GM12878 (cell line): ENCODE results near the gene MYLK3. TPM values are rescaled to one million over a fixed set of nuclear protein-coding genes. Genes with fewer than 3 reads are reported as not detected.

Experiments
- ATAC-seq: fragments of 200-7000 bp; cut with Tn5 transposase; 3 replicates; pipeline ENCODE4 v1.9.1; 2020; ENCODE audit warnings: mild to moderate bottlenecking, moderate library complexity
- BruUV-seq: library from RNA; stranded (reverse); fragments of 400-500 nt; replicated peaks from 2 replicates; lab custom pipeline; 2021; lab: Mats Ljungman, UMichigan
- CTCF ChIA-PET: fragments of 300-600 bp; sonication (Branson Sonifier 250); formaldehyde crosslinking; extraction: SDS; loops from one replicate; lab custom pipeline; 2021; ENCODE audit warnings: inconsistent platforms; lab: Yijun Ruan, JAX
- POLR2A ChIA-PET: fragments of 350-600 bp; formaldehyde crosslinking; extraction: SDS; loops from one replicate; lab custom pipeline; 2021; ENCODE audit warnings: inconsistent platforms; lab: Charles Lee
- RAD21 ChIA-PET: fragments of 300-600 bp; sonication (Branson Sonifier 250); formaldehyde crosslinking; loops from one replicate; lab custom pipeline; 2023; ENCODE audit warnings: antibody characterized with exemption; ENCODE audit not compliant: unreplicated experiment; lab: Charles Lee
- SMC1A ChIA-PET: fragments of 300-600 bp; sonication (Branson Sonifier 250); formaldehyde crosslinking; loops from one replicate; lab custom pipeline; 2023; ENCODE audit not compliant: unreplicated experiment, uncharacterized antibody; lab: Charles Lee
- DNase-seq: peaks from one replicate; pipeline ENCODE4 v3.0.0-alpha.2; 2011; ENCODE audit warnings: low read depth, low spot score
- FAIRE-seq: peaks from 3 replicates; lab custom pipeline; 2011; peaks lifted over from hg19 to GRCh38; lab: Jason Lieb, UNC
- H2AFZ ChIP-seq: 2 replicates; pipeline ENCODE4 v1.6.0; 2011; ENCODE audit warnings: low read depth, low read length, control low read depth; ENCODE audit not compliant: control insufficient read depth
- H3K27ac ChIP-seq: 2 replicates; pipeline ENCODE4 v1.5.1; 2011; ENCODE audit warnings: control low read depth; ENCODE audit not compliant: control insufficient read depth, insufficient read depth
- H3K27me3 ChIP-seq, 2 experiments: replicated peaks in 1 of 2; 2 replicates each; pipeline versions ENCODE4 v1.6.0 to v1.6.1; 2011; ENCODE audit warnings: low read length in 1 of 2; ENCODE audit not compliant: control insufficient read depth in 2 of 2, insufficient read depth in 2 of 2
- H3K36me3 ChIP-seq, 2 experiments: 2 replicates each; pipeline ENCODE4 v1.5.1; 2011; ENCODE audit warnings: low read length in 1 of 2; ENCODE audit not compliant: control insufficient read depth in 2 of 2, insufficient read depth in 2 of 2
- H3K4me1 ChIP-seq: 2 replicates; pipeline ENCODE4 v1.6.1; 2011; ENCODE audit warnings: mild to moderate bottlenecking, low read length, moderate library complexity, mixed read lengths; ENCODE audit not compliant: control insufficient read depth, insufficient read depth
- H3K4me2 ChIP-seq: 2 replicates; pipeline ENCODE4 v1.6.0; 2011; ENCODE audit warnings: control low read depth; ENCODE audit not compliant: control insufficient read depth, insufficient read depth
- H3K4me3 ChIP-seq: fragments of 200-600 bp; sonication (generic); 2 replicates; pipeline ENCODE4 v1.5.1; 2016
- H3K79me2 ChIP-seq: 2 replicates; pipeline ENCODE4 v1.6.0; 2011; ENCODE audit warnings: low read length; ENCODE audit not compliant: control insufficient read depth, insufficient read depth
- H3K9ac ChIP-seq: 2 replicates; pipeline ENCODE4 v1.8.0; 2011; ENCODE audit warnings: low read length, control low read depth, mixed read lengths; ENCODE audit not compliant: control insufficient read depth, insufficient read depth
- H3K9me3 ChIP-seq: replicated peaks from 3 replicates; pipeline ENCODE4 v1.5.1; 2011; ENCODE audit warnings: mild to moderate bottlenecking, low read length; ENCODE audit not compliant: control insufficient read depth, insufficient read depth
- H4K20me1 ChIP-seq: 2 replicates; pipeline ENCODE4 v1.6.0; 2011; ENCODE audit not compliant: control insufficient read depth, insufficient read depth
- BCLAF1 ChIP-seq: fragments of 450-650 bp; IDR thresholded peaks from 2 replicates; pipeline ENCODE4 v1.6.1; 2017; ENCODE audit warnings: antibody characterized with exemption, mild to moderate bottlenecking, moderate library complexity
- BRCA1 ChIP-seq: IDR thresholded peaks from 2 replicates; pipeline ENCODE4 v1.6.1; 2011; ENCODE audit warnings: low read depth, low read length, improper control_type of control experiment
- EZH2 ChIP-seq: IDR thresholded peaks from 2 replicates; pipeline ENCODE4 v1.6.1; 2012; ENCODE audit warnings: low read depth, mild to moderate bottlenecking, control low read depth, inconsistent platforms, low read length, borderline replicate concordance; ENCODE audit not compliant: control insufficient read depth
- FOXK2 ChIP-seq: fragments of 450-650 bp; IDR thresholded peaks from 2 replicates; pipeline ENCODE4 v1.6.1; 2017; ENCODE audit warnings: mild to moderate bottlenecking, moderate library complexity
- IKZF2 ChIP-seq, 2 experiments: fragments of 450-650 bp; IDR thresholded peaks; 2 replicates each; pipeline ENCODE4 v1.6.1; 2017; ENCODE audit warnings: mild to moderate bottlenecking in 2 of 2, moderate library complexity in 2 of 2
- JUNB ChIP-seq: IDR thresholded peaks from 2 replicates; pipeline ENCODE4 v1.6.1; 2016; ENCODE audit warnings: antibody characterized with exemption, mild to moderate bottlenecking
- MAX ChIP-seq: IDR thresholded peaks from 2 replicates; pipeline ENCODE4 v1.6.1; 2012; ENCODE audit warnings: low read depth, low read length, improper control_type of control experiment
- MEF2B ChIP-seq: fragments of 450-650 bp; IDR thresholded peaks from 2 replicates; pipeline ENCODE4 v1.6.1; 2018; ENCODE audit warnings: mild to moderate bottlenecking, moderate library complexity; ENCODE audit not compliant: partially characterized antibody, poor library complexity, severe bottlenecking
- RELB ChIP-seq: fragments of 450-650 bp; IDR thresholded peaks from 2 replicates; pipeline ENCODE4 v1.6.1; 2017; ENCODE audit warnings: low read depth, mild to moderate bottlenecking, moderate library complexity
- RFX5 ChIP-seq: IDR thresholded peaks from 2 replicates; pipeline ENCODE4 v1.6.1; 2011; ENCODE audit warnings: low read depth, low read length, improper control_type of control experiment
- SREBF2 ChIP-seq: IDR thresholded peaks from 2 replicates; pipeline ENCODE4 v1.6.1; 2012; ENCODE audit warnings: mild to moderate bottlenecking, low read length
- SUZ12 ChIP-seq: fragments of 200-600 bp; sonication (generic); IDR thresholded peaks from one replicate; pipeline ENCODE4 v1.6.1; 2018; ENCODE audit warnings: antibody characterized with exemption, mild to moderate bottlenecking; ENCODE audit not compliant: unreplicated experiment
- USF1 ChIP-seq: IDR thresholded peaks from 2 replicates; pipeline ENCODE4 v1.6.1; 2011; ENCODE audit warnings: borderline replicate concordance, low read depth, mild to moderate bottlenecking, moderate library complexity, mixed read lengths, low read length; ENCODE audit not compliant: insufficient read depth; ENCODE audit errors: extremely low read length
- ZNF592 ChIP-seq: fragments of 450-650 bp; IDR thresholded peaks from 2 replicates; pipeline ENCODE4 v1.6.1; 2017; ENCODE audit warnings: mild to moderate bottlenecking, moderate library complexity
- WGBS: methylation state at CpG from one replicate; pipeline ENCODE4 v1.1.6; 2016; ENCODE audit warnings: low lambda C conversion rate; ENCODE audit not compliant: insufficient replicate concordance, insufficient coverage; ENCODE audit errors: missing lambda C conversion rate; 5-methylcytosine and 5-hydroxymethylcytosine counted together
- in situ Hi-C: fragments of 300-500 bp; cut with MboI; formaldehyde crosslinking; loops from 9 replicates; pipeline ENCODE4 v1.14.3; 2018; ENCODE audit warnings: mixed read lengths
- intact Hi-C: fragments of 100-400 bp; cut with micrococcal nuclease; formaldehyde crosslinking; loops from one replicate; pipeline ENCODE4 v1.14.2; 2022; ENCODE audit not compliant: unreplicated experiment
- polyA plus RNA-seq, 11 experiments: library from polyadenylated mRNA; depleted of rRNA in 4 of 11; unstranded in 6 of 11; stranded (reverse) in 5 of 11; fragments of >200 nt; fragmentation: Nextera tagmentation in 4 of 11; fragmentation: Illumina TruSeq in 1 of 11; extraction: Ambion mirVana in 4 of 11; extraction: Trizol in 1 of 11; gene quantifications; 1 replicate in 1 of 11; 2 replicates in 10 of 11; pipeline versions ENCODE4 v1.2.1 to v1.2.3, GENCODE V29; 2011 to 2016; ENCODE audit warnings: inconsistent platforms in 2 of 11, missing spikeins in 2 of 11, low read depth in 1 of 11
- total RNA-seq, 4 experiments: library from RNA; depleted of rRNA in 3 of 4; stranded (reverse); fragments of >200 nt in 3 of 4; fragmentation: Illumina TruSeq in 1 of 4; extraction: Trizol in 1 of 4; gene quantifications; 2 replicates each; pipeline versions ENCODE4 v1.2.1 to v1.2.3, GENCODE V29; 2013 to 2021

The MYLK3 gene
- total and polyA plus RNA-seq, 10 of the 15 experiments (the other 5 are each of a cell fraction or from before 2014, with no cell fraction given) = 0.02 to 0.46 (median 0.17) TPM

- FAIRE-seq (no peak), ATAC-seq (no peak), DNase-seq (no peak)
- H3K27ac ChIP-seq = no peak overlapping the region
- CTCF ChIA-PET = interaction anchor here (0.9 to 1.5 kb wide), 2 partner anchors 60 to 68 kb away, joined by 3 to 4 read pairs; no protein-coding TSS in a partner anchor
- RAD21 ChIA-PET = interaction anchor here (0.6 kb wide), 1 partner anchor 66 kb away, joined by 3 read pairs; no protein-coding TSS in a partner anchor
- H4K20me1 ChIP-seq = no peaks in the 10 kb centered on the region
- intact Hi-C loops = no loop called here
- no peak overlapping the region for H3K9ac ChIP-seq
- no peaks in the 10 kb centered on the region for H3K9me3 ChIP-seq
- H3K4me1 ChIP-seq = no peaks in the 10 kb centered on the region
- WGBS = 37% methylated on average over 9 of the region's 9 CpGs
- in situ Hi-C loops = no loop called here
- no peaks in the 10 kb centered on the region for H3K27me3 ChIP-seq
- H3K36me3 ChIP-seq = no peaks in the 10 kb centered on the region; a peak in 1 of 4 replicates
- SMC1A ChIA-PET = interaction anchor here (0.9 to 1.2 kb wide), 2 partner anchors 8 to 9 kb away, joined by 3 read pairs; no protein-coding TSS in a partner anchor
- no peak overlapping the region for H2AFZ ChIP-seq
- H3K4me2 ChIP-seq = no peak overlapping the region
- POLR2A ChIA-PET = no interaction called here
- no peaks in the 10 kb centered on the region for H3K79me2 ChIP-seq
- BruUV-seq = no TSS peak
- no peak overlapping the region for H3K4me3 ChIP-seq
- TF ChIP-seq JUNB (no peak), BRCA1 (no peak), EZH2 (no peak), MEF2B (no peak), FOXK2 (no peak), MAX (no peak), SREBF2 (no peak), RFX5 (no peak), ZNF592 (no peak), USF1 (no peak), RELB (no peak), BCLAF1 (no peak), SUZ12 (no peak), IKZF2 (IDR thresholded peaks at IDR 0.05) (no peak)
These were observed 14.8 kb downstream of the MYLK3 start for GRCh38 chr16:46733319-46733830.
